ENCODE measurements around the gene CRABP1.

GRCh38 chr15:78329625-78330024 lies 10.5 kb upstream of the CRABP1 start:
- TF ChIP-seq POLR2A (IDR thresholded peaks at IDR 0.05): no peak
- TF ChIP-seq CTCF (IDR thresholded peaks at IDR 0.05): no peak

Measured in thyroid gland (tissue), 4 donors.